Activated T-cell treated with anti-CD3 and anti-CD28 coated beads, Interleukin-2, amount 50 U/mL, for 48 hours (primary cell): Measurements from ENCODE around the gene CDC20B.
"Not testable (repeated sequence)": the region's sequence is repeated elsewhere in the genome, so short reads cannot be mapped to it uniquely, and the experiment has no call there.

ENCODE experiments used
- DNase-seq, 2 experiments: peaks; one replicate each; pipeline ENCODE4 v3.0.0-alpha.2; 2020

Gene CDC20B

GRCh38 chr5:55160493-55161209 lies 12.3 kb downstream of the CDC20B start:
- DNase-seq = no peak

- no peak for DNase-seq
These were observed 13.0 kb downstream of the CDC20B start, which contains the start of gene GPX8 for GRCh38 chr5:55159763-55160492. GPX8 (plus strand) TSS chr5:55160171; CDS start chr5:55160193, 22 bp downstream.

- no peak for DNase-seq
These were observed 18.1 kb downstream of the CDC20B start for GRCh38 chr5:55154873-55155272.

GRCh38 chr5:55151923-55152842 lies 20.8 kb downstream of the CDC20B start:
- DNase-seq = no peak

- no peak for DNase-seq
These were observed 23.6 kb downstream of the CDC20B start for GRCh38 chr5:55149308-55149795.

- DNase-seq = peak; percentile 89
These were observed 26.3 kb downstream of the CDC20B start for GRCh38 chr5:55146543-55147151.

- DNase-seq = no peak
These were observed 26.9 kb downstream of the CDC20B start for GRCh38 chr5:55146080-55146479.

GRCh38 chr5:55143624-55144023 lies 29.4 kb downstream of the CDC20B start:
- DNase-seq = no peak

- peak; percentile 32 to 46 for DNase-seq
These were observed 30.9 kb downstream of the CDC20B start for GRCh38 chr5:55141945-55142690.

GRCh38 chr5:55140908-55141665 lies 31.9 kb downstream of the CDC20B start:
- no peak for DNase-seq

- no peak for DNase-seq
These were observed 36.5 kb downstream of the CDC20B start for GRCh38 chr5:55136521-55136920.

GRCh38 chr5:55134053-55134722 lies 38.8 kb downstream of the CDC20B start:
- peak in 1 of 2 experiments; percentile 37 for DNase-seq

GRCh38 chr5:55123365-55123764 lies 49.6 kb downstream of the CDC20B start:
- no peak for DNase-seq

GRCh38 chr5:55114061-55114460 lies 58.9 kb downstream of the CDC20B start:
- no peak for DNase-seq

- no peak for DNase-seq
These were observed 59.6 kb downstream of the CDC20B start for GRCh38 chr5:55113327-55113726.

GRCh38 chr5:55110217-55110616 lies 62.8 kb downstream of the CDC20B start:
- no peak for DNase-seq

GRCh38 chr5:55108661-55109060 lies 64.3 kb downstream of the CDC20B start:
- no peak for DNase-seq

GRCh38 chr5:55105976-55106375 lies 67.0 kb downstream of the CDC20B start:
- not testable (repeated sequence) for DNase-seq

- no peak for DNase-seq
These were observed 67.9 kb downstream of the CDC20B start for GRCh38 chr5:55104946-55105701.
